H1 (cell line): ENCODE measurements around the gene RAB40A. TPM values are rescaled to one million over a fixed set of nuclear protein-coding genes. Genes with fewer than 3 reads are reported as not detected.

ENCODE experiments used
- CTCF ChIA-PET: fragments of 300-600 bp; sonication (Branson Sonifier 250); formaldehyde crosslinking; loops from one replicate; lab custom pipeline; 2021; ENCODE audit not compliant: partially characterized antibody; lab: Charles Lee
- POLR2A ChIA-PET: fragments of 300-600 bp; sonication (Branson Sonifier 250); formaldehyde crosslinking; loops from one replicate; lab custom pipeline; 2021; ENCODE audit warnings: inconsistent platforms; ENCODE audit not compliant: partially characterized antibody; lab: Charles Lee
- DNase-seq, 2 experiments: peaks; one replicate each; pipeline versions ENCODE4 v3.0.0 to v3.0.0-alpha.2; 2010 to 2022; ENCODE audit warnings: low spot score in 2 of 2, low read depth in 1 of 2, mixed read lengths in 1 of 2
- FAIRE-seq: peaks from 2 replicates; lab custom pipeline; 2011; peaks lifted over from hg19 to GRCh38; lab: Jason Lieb, UNC
- H2AFZ ChIP-seq: 2 replicates; pipeline ENCODE4 v1.8.1; 2012; ENCODE audit warnings: low read length, inconsistent platforms
- H2AK5ac ChIP-seq: 2 replicates; pipeline ENCODE4 v1.6.1; 2013; ENCODE audit warnings: low read depth, low read length
- H2BK120ac ChIP-seq: replicated peaks from 2 replicates; pipeline ENCODE3; 2013; ENCODE audit warnings: low read depth, low read length, inconsistent platforms
- H2BK12ac ChIP-seq: 2 replicates; pipeline ENCODE4 v1.6.1; 2013; ENCODE audit warnings: low read depth, low read length
- H2BK15ac ChIP-seq: 2 replicates; pipeline ENCODE4 v1.6.1; 2013; ENCODE audit warnings: low read length
- H2BK20ac ChIP-seq: 2 replicates; pipeline ENCODE4 v1.6.1; 2013; ENCODE audit warnings: low read length
- H2BK5ac ChIP-seq: 2 replicates; pipeline ENCODE4 v1.6.1; 2013; ENCODE audit warnings: low read depth, low read length
- H3K14ac ChIP-seq: 2 replicates; pipeline ENCODE4 v1.6.1; 2013; ENCODE audit warnings: inconsistent platforms; ENCODE audit not compliant: insufficient read length
- H3K18ac ChIP-seq: 2 replicates; pipeline ENCODE4 v1.6.1; 2013; ENCODE audit warnings: low read length; ENCODE audit errors: extremely low read depth
- H3K23ac ChIP-seq: 2 replicates; pipeline ENCODE4 v1.6.1; 2013; ENCODE audit warnings: inconsistent platforms; ENCODE audit not compliant: insufficient read length
- H3K23me2 ChIP-seq: 2 replicates; pipeline ENCODE4 v1.6.1; 2013; ENCODE audit warnings: low read depth, low read length
- H3K27ac ChIP-seq: 2 replicates; pipeline ENCODE4 v1.6.1; 2011; ENCODE audit warnings: low read depth, low read length, inconsistent platforms
- H3K27me3 ChIP-seq, 4 experiments: replicated peaks in 1 of 4; 1 replicate in 1 of 4; 2 replicates in 3 of 4; pipeline versions ENCODE4 v1.6.1 to v1.8.1; 2011 to 2013; ENCODE audit warnings: low read length in 3 of 4, mild to moderate bottlenecking in 3 of 4, inconsistent platforms in 2 of 4, mixed read lengths in 2 of 4, moderate library complexity in 1 of 4; ENCODE audit not compliant: control insufficient read depth in 3 of 4, insufficient read depth in 3 of 4; ENCODE audit errors: extremely low read depth in 1 of 4
- H3K36me3 ChIP-seq, 4 experiments: 2 replicates each; pipeline versions ENCODE4 v1.6.1 to v1.8.1; 2011 to 2013; ENCODE audit warnings: mild to moderate bottlenecking in 4 of 4, low read length in 3 of 4, moderate library complexity in 2 of 4, control low read depth in 1 of 4, inconsistent platforms in 1 of 4; ENCODE audit not compliant: insufficient read depth in 4 of 4, control insufficient read depth in 2 of 4
- H3K4ac ChIP-seq: replicated peaks from 2 replicates; pipeline ENCODE3; 2013; ENCODE audit warnings: low read length, low read depth, mixed read lengths, inconsistent platforms; ENCODE audit not compliant: insufficient read length
- H3K4me1 ChIP-seq, 4 experiments: replicated peaks in 1 of 4; 1 replicate in 1 of 4; 2 replicates in 3 of 4; pipeline versions ENCODE4 v1.6.1 to v1.8.1; 2011 to 2013; ENCODE audit warnings: low read length in 3 of 4, inconsistent platforms in 2 of 4, mixed read lengths in 1 of 4; ENCODE audit not compliant: insufficient read depth in 4 of 4, control insufficient read depth in 3 of 4
- H3K4me2 ChIP-seq, 2 experiments: 2 replicates each; pipeline versions ENCODE4 v1.6.1 to v1.8.1; 2011 to 2013; ENCODE audit warnings: low read depth in 2 of 2, low read length in 2 of 2, control low read depth in 1 of 2, inconsistent platforms in 1 of 2, mild to moderate bottlenecking in 1 of 2; ENCODE audit not compliant: insufficient read depth in 1 of 2
- H3K4me3 ChIP-seq, 4 experiments: fragments of 200-600, 300-600 bp in 1 of 4; sonication (generic), shearing (Covaris generic), sonication (Bioruptor Twin) in 1 of 4; 2 replicates each; pipeline versions ENCODE4 v1.5.1 to v1.8.1; 2011 to 2016; ENCODE audit warnings: low read length in 4 of 4, low read depth in 3 of 4, control low read depth in 2 of 4, inconsistent platforms in 2 of 4, mild to moderate bottlenecking in 2 of 4, mixed read lengths in 1 of 4, moderate library complexity in 1 of 4; ENCODE audit not compliant: insufficient read depth in 2 of 4; ENCODE audit errors: extremely low read depth in 1 of 4
- H3K56ac ChIP-seq: replicated peaks from 2 replicates; pipeline ENCODE3; 2013; ENCODE audit warnings: low read depth, mild to moderate bottlenecking, mixed read lengths, low read length, inconsistent platforms; ENCODE audit not compliant: insufficient read length
- H3K79me1 ChIP-seq: 2 replicates; pipeline ENCODE4 v1.6.1; 2013; ENCODE audit warnings: low read depth, low read length, control low read depth
- H3K79me2 ChIP-seq, 2 experiments: 2 replicates each; pipeline versions ENCODE4 v1.6.1 to v1.8.1; 2012 to 2013; ENCODE audit warnings: low read length in 2 of 2, mild to moderate bottlenecking in 2 of 2, inconsistent platforms in 1 of 2; ENCODE audit not compliant: insufficient read depth in 2 of 2, control insufficient read depth in 1 of 2
- H3K9ac ChIP-seq, 4 experiments: replicated peaks in 1 of 4; 1 replicate in 1 of 4; 2 replicates in 3 of 4; pipeline versions ENCODE4 v1.6.1 to v1.8.1; 2011 to 2013; ENCODE audit warnings: low read depth in 3 of 4, low read length in 3 of 4, control low read depth in 2 of 4, mild to moderate bottlenecking in 2 of 4, moderate library complexity in 2 of 4, inconsistent platforms in 1 of 4; ENCODE audit errors: extremely low read depth in 1 of 4
- H3K9me3 ChIP-seq, 2 experiments: 2 replicates each; pipeline versions ENCODE4 v1.6.1 to v1.8.1; 2012 to 2013; ENCODE audit warnings: mild to moderate bottlenecking in 2 of 2, moderate library complexity in 2 of 2, control low read depth in 1 of 2, inconsistent platforms in 1 of 2, low read depth in 1 of 2, low read length in 1 of 2, mixed read lengths in 1 of 2; ENCODE audit not compliant: insufficient read depth in 2 of 2
- H4K20me1 ChIP-seq, 2 experiments: replicated peaks in 1 of 2; 2 replicates each; pipeline versions ENCODE3 to v1.8.1; 2011 to 2013; ENCODE audit warnings: inconsistent platforms in 2 of 2, low read length in 2 of 2, mild to moderate bottlenecking in 1 of 2; ENCODE audit not compliant: insufficient read depth in 2 of 2, control insufficient read depth in 1 of 2
- H4K5ac ChIP-seq: 2 replicates; pipeline ENCODE4 v1.6.1; 2013; ENCODE audit warnings: low read length, low read depth, mixed read lengths, inconsistent platforms; ENCODE audit not compliant: insufficient read length
- H4K8ac ChIP-seq: 2 replicates; pipeline ENCODE4 v1.8.0; 2013; ENCODE audit warnings: mild to moderate bottlenecking, moderate library complexity, low read length, inconsistent platforms; ENCODE audit not compliant: insufficient read depth; ENCODE audit errors: extremely low read depth
- H4K91ac ChIP-seq: replicated peaks from 2 replicates; pipeline ENCODE3; 2013; ENCODE audit warnings: low read length, mixed read lengths, inconsistent platforms; ENCODE audit not compliant: insufficient read length
- CBX8 ChIP-seq: fragments of 300-800, 300-1000 bp; sonication (generic); IDR thresholded peaks from 2 replicates; pipeline ENCODE4 v1.7.1; 2016; ENCODE audit warnings: low read depth, low read length, borderline replicate concordance
- CHD1 ChIP-seq: IDR thresholded peaks from 2 replicates; pipeline ENCODE4 v1.6.1; 2012; ENCODE audit warnings: low read depth, low read length, improper control_type of control experiment
- EP300 ChIP-seq, 2 experiments: IDR thresholded peaks; 1 replicate in 1 of 2; 2 replicates in 1 of 2; pipeline ENCODE4 v1.6.1; 2011 to 2012; ENCODE audit warnings: low read depth in 2 of 2, low read length in 2 of 2, mild to moderate bottlenecking in 2 of 2, borderline replicate concordance in 1 of 2, inconsistent platforms in 1 of 2, moderate library complexity in 1 of 2
- GTF2F1 ChIP-seq: IDR thresholded peaks from 2 replicates; pipeline ENCODE4 v1.6.1; 2012; ENCODE audit warnings: low read depth, low read length, improper control_type of control experiment, borderline replicate concordance
- HDAC2 ChIP-seq, 2 experiments: fragments of 300-600 bp in 1 of 2; sonication (generic) in 1 of 2; IDR thresholded peaks; 2 replicates each; pipeline ENCODE4 v1.6.1; 2011 to 2012; ENCODE audit warnings: low read depth in 2 of 2, low read length in 2 of 2, mild to moderate bottlenecking in 2 of 2, moderate library complexity in 2 of 2, borderline replicate concordance in 1 of 2, inconsistent platforms in 1 of 2
- JUN ChIP-seq: IDR thresholded peaks from 2 replicates; pipeline ENCODE4 v1.6.1; 2011; ENCODE audit warnings: low read depth, mild to moderate bottlenecking, improper control_type of control experiment, low read length
- KDM5A ChIP-seq: fragments of 200-600 bp; IDR thresholded peaks from 2 replicates; pipeline ENCODE4 v1.7.1; 2012; ENCODE audit warnings: mild to moderate bottlenecking, low read length, inconsistent platforms, mixed read lengths
- SUZ12 ChIP-seq: fragments of 200-600 bp; sonication (generic); IDR thresholded peaks from 2 replicates; pipeline ENCODE4 v1.6.1; 2012; ENCODE audit warnings: mild to moderate bottlenecking, inconsistent platforms, low read length, moderate library complexity, mixed read lengths
- TEAD4 ChIP-seq: IDR thresholded peaks from 2 replicates; pipeline ENCODE4 v1.6.1; 2012; ENCODE audit warnings: low read depth, low read length, inconsistent platforms, mixed read lengths
- WGBS, 2 experiments: shearing (Covaris generic) in 1 of 2; methylation state at CpG; one replicate each; pipeline versions ENCODE4 v1.1.6 to v1.1.7; 2013 to 2015; ENCODE audit warnings: low lambda C conversion rate in 2 of 2, mixed read lengths in 2 of 2, inconsistent platforms in 1 of 2, low coverage in 1 of 2, missing lambda C conversion rate in 1 of 2; ENCODE audit not compliant: insufficient replicate concordance in 2 of 2, insufficient coverage in 1 of 2, insufficient read length in 1 of 2; ENCODE audit errors: extremely low coverage in 1 of 2, missing lambda C conversion rate in 1 of 2; 5-methylcytosine and 5-hydroxymethylcytosine counted together
- polyA plus RNA-seq, 7 experiments: library from polyadenylated mRNA; depleted of rRNA in 3 of 7; stranded (reverse) in 5 of 7; unstranded in 2 of 7; fragments of >200 nt in 5 of 7; fragments of 200-250 nt in 2 of 7; gene quantifications; 1 replicate in 5 of 7; 2 replicates in 1 of 7; 4 replicates in 1 of 7; pipeline versions ENCODE4 v1.2.1 to v1.2.3, GENCODE V29; 2011 to 2013; ENCODE audit warnings: missing spikeins in 2 of 7, mixed read lengths in 2 of 7
- total RNA-seq: library from RNA; stranded (reverse); fragmentation: NEBNext Ultra II Directional; extraction: Animal tissue kit (Norgen Biotek cat#: 25700); gene quantifications from 2 replicates; pipeline ENCODE4 v1.2.1, GENCODE V29; 2021

RAB40A gene
- total and polyA plus RNA-seq, 2 of the 8 experiments (the other 6 are each of a cell fraction or from before 2014, with no cell fraction given), result 0.09 to 0.21 TPM

DNA sequence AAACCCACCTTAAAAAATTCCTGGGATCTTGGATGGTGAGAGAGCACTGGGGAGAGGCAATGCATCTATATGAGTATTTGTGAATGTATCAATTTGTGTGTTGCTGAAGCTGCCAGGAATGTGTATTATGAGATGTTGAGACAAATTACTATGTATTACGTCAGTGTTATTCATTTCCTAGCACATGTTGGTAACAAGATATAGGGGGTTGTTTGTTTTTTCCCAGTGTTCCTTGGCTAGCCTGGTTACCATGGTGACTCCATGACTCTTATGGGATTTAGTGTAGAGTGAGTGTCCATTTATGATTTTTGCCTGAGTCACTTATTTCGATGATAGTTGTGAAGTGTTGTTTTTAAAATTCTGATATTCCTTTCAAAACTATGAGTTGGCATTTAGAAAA is 65.6 kb downstream of the RAB40A start:
- H2BK12ac ChIP-seq, result no peak overlapping the region
- H3K4me2 ChIP-seq, result no peak overlapping the region

More for the DNA sequence above, 65.6 kb downstream of the RAB40A start:
- no peaks in the 10 kb centered on the region for H4K20me1 ChIP-seq
- no peak overlapping the region for H2BK120ac ChIP-seq
- H3K9ac ChIP-seq, result no peak overlapping the region
- no peak overlapping the region for H3K18ac ChIP-seq
- H3K56ac ChIP-seq, result no peak overlapping the region
- H3K23ac ChIP-seq, result no peak overlapping the region
- CTCF ChIA-PET, result no interaction called here
- H4K8ac ChIP-seq, result no peak overlapping the region
- H2BK5ac ChIP-seq, result no peak overlapping the region
- WGBS, 2 experiments, result 83% methylated on average over 2 of the region's 2 CpGs; no CpG with 5 or more reads in 1 of the 2 experiments
- no peaks in the 10 kb centered on the region for H3K23me2 ChIP-seq
- H3K4me1 ChIP-seq, result no peaks in the 10 kb centered on the region
- H4K5ac ChIP-seq, result no peak overlapping the region
- H3K79me1 ChIP-seq, result no peaks in the 10 kb centered on the region
- H2AFZ ChIP-seq, result no peak overlapping the region
- H2AK5ac ChIP-seq, result no peak overlapping the region
- no peak overlapping the region for H2BK20ac ChIP-seq
- no peak overlapping the region for H2BK15ac ChIP-seq
- H3K14ac ChIP-seq, result no peak overlapping the region
- TF ChIP-seq GTF2F1 (no peak), EP300 (IDR thresholded peaks at IDR 0.05; ENCODE audit: borderline replicate concordance in 1 of 2, low read depth in 2 of 2, low read length in 2 of 2) (no peak), SUZ12 (no peak), HDAC2 (IDR thresholded peaks at IDR 0.05; ENCODE audit: borderline replicate concordance in 1 of 2, low read depth in 2 of 2, low read length in 2 of 2) (no peak), CBX8 (no peak), TEAD4 (no peak), JUN (no peak), KDM5A (no peak), CHD1 (no peak)
- TF ChIP-seq, all 59 proteins: peak for 0
- no peak for DNase-seq
- no peaks in the 10 kb centered on the region for H3K27me3 ChIP-seq
- H3K36me3 ChIP-seq, result peaks cover 0 to 5% (median under 1%) of the 10 kb centered on the region in 4 experiments; a peak in 2 of 8 replicates
- POLR2A ChIA-PET, result no interaction called here
- H3K79me2 ChIP-seq, result no peaks in the 10 kb centered on the region
- H3K9me3 ChIP-seq, result no peaks in the 10 kb centered on the region
- FAIRE-seq, result no peak
- H3K4me3 ChIP-seq, result no peak overlapping the region
- no peak overlapping the region for H3K27ac ChIP-seq
- H4K91ac ChIP-seq, result no peak overlapping the region
- no peak overlapping the region for H3K4ac ChIP-seq
